Lung (tissue), 12 donors: ENCODE data around the gene CDHR1. TPM values are rescaled to one million over a fixed set of nuclear protein-coding genes. Genes with fewer than 3 reads are reported as not detected.

Experiments
- ATAC-seq: fragments of 200-7000 bp; cut with Tn5 transposase; one replicate; pipeline ENCODE4 v1.9.1; 2020; ENCODE audit warnings: moderate number of reproducible peaks; ENCODE audit not compliant: insufficient read depth, low FRiP score
- DNase-seq, 3 donors: peaks; one replicate each; pipeline ENCODE4 v3.0.0-alpha.2; 2013 to 2017
- H3K27ac ChIP-seq, 2 donors: one replicate each; pipeline ENCODE4 v1.5.1; 2013; ENCODE audit warnings: mild to moderate bottlenecking in 2 of 2, moderate library complexity in 2 of 2, control low read depth in 1 of 2, inconsistent platforms in 1 of 2, low read depth in 1 of 2, low read length in 1 of 2
- H3K27me3 ChIP-seq, 3 donors: one replicate each; pipeline ENCODE4 v1.5.1; 2013; ENCODE audit warnings: low read length in 2 of 3; ENCODE audit not compliant: control insufficient read depth in 3 of 3, insufficient read depth in 3 of 3
- H3K36me3 ChIP-seq, 4 donors: one replicate each; pipeline ENCODE4 v1.5.1; 2013; ENCODE audit warnings: low read length in 4 of 4, mild to moderate bottlenecking in 1 of 4, moderate library complexity in 1 of 4; ENCODE audit not compliant: control insufficient read depth in 4 of 4, insufficient read depth in 4 of 4
- H3K4me1 ChIP-seq, 5 donors: one replicate each; pipeline ENCODE4 v1.5.1; 2013; ENCODE audit warnings: low read length in 5 of 5, mild to moderate bottlenecking in 2 of 5, moderate library complexity in 1 of 5; ENCODE audit not compliant: control insufficient read depth in 5 of 5, insufficient read depth in 5 of 5
- H3K4me3 ChIP-seq: one replicate; pipeline ENCODE4 v1.5.1; 2013; ENCODE audit warnings: mild to moderate bottlenecking, control low read depth, moderate library complexity
- H3K9ac ChIP-seq, 2 donors: one replicate each; pipeline ENCODE4 v1.5.1; 2013; ENCODE audit warnings: low read length in 2 of 2, control low read depth in 1 of 2; ENCODE audit not compliant: insufficient read depth in 1 of 2
- H3K9me3 ChIP-seq, 4 donors: one replicate each; pipeline ENCODE4 v1.5.1; 2013; ENCODE audit warnings: low read length in 3 of 4, mild to moderate bottlenecking in 1 of 4, moderate library complexity in 1 of 4; ENCODE audit not compliant: control insufficient read depth in 4 of 4, insufficient read depth in 3 of 4
- WGBS, 2 donors: extraction: QIAGEN DNeasy Blood & Tissue Kit; methylation state at CpG; one replicate each; pipeline ENCODE4 v1.1.7; 2013; 5-methylcytosine and 5-hydroxymethylcytosine counted together
- polyA plus RNA-seq, 2 donors: library from polyadenylated mRNA; stranded (reverse); fragments of 200-250 nt; gene quantifications; one replicate each; pipeline ENCODE4 v1.2.1, GENCODE V29; 2013
- total RNA-seq, 2 donors: library from RNA; depleted of rRNA in 1 of 2; stranded (reverse); fragments of >200 nt in 1 of 2; gene quantifications; one replicate each; pipeline ENCODE4 v1.2.1, GENCODE V29; 2014 to 2021
- TF ChIP-seq, protein P1 (sequence below): IDR thresholded peaks from 2 replicates; pipeline ENCODE4 v1.5.1; 2012; ENCODE audit warnings: mild to moderate bottlenecking; ENCODE audit errors: control extremely low read depth, extremely low read depth
- donor health status: control.
- donor health status: control.
- donor health status: Bipolar disorder and iron deficiency.
- donor health status: healthy.
- donor health status: DM: yes; HTN: yes; CAD: no.

Gene CDHR1
- total and polyA plus RNA-seq, 4 donors = 0.10 to 0.49 (median 0.32) TPM

DNA sequence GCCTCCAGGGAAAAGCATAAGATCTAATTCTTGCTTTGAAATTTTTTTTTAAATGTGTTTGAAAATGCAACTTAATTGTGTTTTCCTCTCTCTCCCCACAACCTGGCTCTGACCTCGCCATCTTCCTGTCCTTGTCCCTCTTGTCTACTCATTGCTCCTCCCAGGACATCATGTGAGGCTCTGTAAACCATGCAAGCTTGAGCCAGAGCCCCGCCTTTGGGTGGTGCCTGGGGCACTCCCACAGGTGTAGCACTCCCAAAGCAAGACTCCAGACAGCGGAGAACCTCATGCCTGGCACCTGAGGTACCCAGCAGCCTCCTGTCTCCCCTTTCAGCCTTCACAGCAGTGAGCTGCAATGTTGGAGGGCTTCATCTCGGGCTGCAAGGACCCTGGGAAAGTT lies 9.8 kb upstream of the CDHR1 start:
- DNase-seq (no peak), ATAC-seq (no peak)
- Histone ChIP-seq H3K4me1 (no peaks in the 10 kb centered on the region), H3K27me3 (no peaks in the 10 kb centered on the region), H3K4me3 (no peak overlapping the region), H3K36me3 (no peaks in the 10 kb centered on the region), H3K9me3 (peaks cover 0 to 5% (median 0%) of the 10 kb centered on the region in 4 donors), H3K9ac (no peak overlapping the region), H3K27ac (no peak overlapping the region)
- TF ChIP-seq, protein P1, sequence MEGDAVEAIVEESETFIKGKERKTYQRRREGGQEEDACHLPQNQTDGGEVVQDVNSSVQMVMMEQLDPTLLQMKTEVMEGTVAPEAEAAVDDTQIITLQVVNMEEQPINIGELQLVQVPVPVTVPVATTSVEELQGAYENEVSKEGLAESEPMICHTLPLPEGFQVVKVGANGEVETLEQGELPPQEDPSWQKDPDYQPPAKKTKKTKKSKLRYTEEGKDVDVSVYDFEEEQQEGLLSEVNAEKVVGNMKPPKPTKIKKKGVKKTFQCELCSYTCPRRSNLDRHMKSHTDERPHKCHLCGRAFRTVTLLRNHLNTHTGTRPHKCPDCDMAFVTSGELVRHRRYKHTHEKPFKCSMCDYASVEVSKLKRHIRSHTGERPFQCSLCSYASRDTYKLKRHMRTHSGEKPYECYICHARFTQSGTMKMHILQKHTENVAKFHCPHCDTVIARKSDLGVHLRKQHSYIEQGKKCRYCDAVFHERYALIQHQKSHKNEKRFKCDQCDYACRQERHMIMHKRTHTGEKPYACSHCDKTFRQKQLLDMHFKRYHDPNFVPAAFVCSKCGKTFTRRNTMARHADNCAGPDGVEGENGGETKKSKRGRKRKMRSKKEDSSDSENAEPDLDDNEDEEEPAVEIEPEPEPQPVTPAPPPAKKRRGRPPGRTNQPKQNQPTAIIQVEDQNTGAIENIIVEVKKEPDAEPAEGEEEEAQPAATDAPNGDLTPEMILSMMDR = no peak
- 67 to 80% methylated on average over 4 of the region's 4 CpGs for whole genome bisulfite sequencing, 2 donors

DNA sequence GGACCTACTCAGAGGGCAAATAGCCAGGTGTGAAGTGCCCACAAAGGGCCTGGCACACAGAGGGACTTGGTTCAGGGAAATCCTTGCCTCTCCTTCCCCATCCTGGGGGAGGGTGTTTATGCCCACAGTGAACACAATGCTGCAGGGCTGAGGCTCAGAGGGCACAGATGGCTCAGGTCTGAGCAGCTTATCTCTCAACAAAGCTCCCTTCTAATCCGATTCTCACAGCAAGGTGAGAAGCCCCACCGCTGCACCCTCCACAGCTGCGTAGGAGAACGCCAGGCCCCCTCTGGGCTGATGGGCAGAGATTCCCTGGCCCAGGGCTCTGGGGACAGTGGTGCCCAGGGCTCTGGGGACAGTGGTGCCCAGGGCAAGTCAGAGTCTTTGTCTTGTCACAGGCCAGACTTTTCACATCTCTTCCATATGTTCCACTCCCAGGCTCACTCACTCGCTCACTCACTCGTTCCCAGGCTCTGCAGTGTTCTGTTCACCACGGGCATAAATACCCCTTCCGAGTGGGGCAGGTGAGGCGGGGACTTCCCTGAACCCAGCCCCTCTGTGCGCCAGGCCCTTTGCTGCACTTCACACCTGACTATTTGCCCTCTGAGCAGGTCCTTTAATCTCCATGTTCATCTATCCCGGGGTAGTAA lies 8.7 kb upstream of the CDHR1 start:
- no peak for DNase-seq
- Histone ChIP-seq H3K36me3 (no peaks in the 10 kb centered on the region), H3K4me3 (no peak overlapping the region), H3K27me3 (no peaks in the 10 kb centered on the region), H3K9me3 (peaks cover 0 to 5% (median 0%) of the 10 kb centered on the region in 4 donors), H3K4me1 (no peaks in the 10 kb centered on the region), H3K9ac (no peak overlapping the region), H3K27ac (no peak overlapping the region)
- 64 to 75% methylated on average over 11 of the region's 11 CpGs for WGBS, 2 donors
- TF ChIP-seq, protein P1 = no peak
- ATAC-seq = no peak

- no peak overlapping the region for H3K4me3 ChIP-seq
- WGBS, 2 donors = 69 to 80% methylated on average over 3 of the region's 3 CpGs
- TF ChIP-seq, protein P1 = no peak
- H3K36me3 ChIP-seq = no peaks in the 10 kb centered on the region
- H3K4me1 ChIP-seq = no peaks in the 10 kb centered on the region
- DNase-seq (no peak), ATAC-seq (no peak)
- H3K27ac ChIP-seq = no peak overlapping the region
- no peak overlapping the region for H3K9ac ChIP-seq
- peaks cover 0 to 17% (median 12%) of the 10 kb centered on the region in 3 donors for H3K27me3 ChIP-seq
- peaks cover 0 to 5% (median 0%) of the 10 kb centered on the region in 4 donors for H3K9me3 ChIP-seq
Observed at GRCh38 chr10:84188815-84189214, 5.5 kb upstream of the CDHR1 start.

- Histone ChIP-seq H3K36me3 (no peaks in the 10 kb centered on the region), H3K4me1 (peaks cover 0 to 6% (median 0%) of the 10 kb centered on the region in 5 donors), H3K9me3 (peaks cover 0 to 5% (median 0%) of the 10 kb centered on the region in 4 donors), H3K4me3 (no peak overlapping the region), H3K27me3 (peaks cover 0 to 32% (median 25%) of the 10 kb centered on the region in 3 donors), H3K27ac (no peak overlapping the region), H3K9ac (no peak overlapping the region)
- WGBS, 2 donors = 87% methylated on average over 3 of the region's 3 CpGs
- TF ChIP-seq, protein P1 = no peak
- no peak for DNase-seq
- ATAC-seq = no peak
Observed at GRCh38 chr10:84190621-84191020, 3.7 kb upstream of the CDHR1 start.
